PC-9 (cell line): ENCODE results near the gene TRIM24. TPM values are rescaled to one million over a fixed set of nuclear protein-coding genes. Genes with fewer than 3 reads are reported as not detected.

Source experiments
- BruUV-seq: library from RNA; stranded (reverse); fragments of 400-500 nt; replicated peaks from 2 replicates; lab custom pipeline; 2021; lab: Mats Ljungman, UMichigan
- CTCF ChIA-PET: fragments of 300-600 bp; sonication (Branson Sonifier 250); formaldehyde crosslinking; loops from one replicate; lab custom pipeline; 2022; ENCODE audit warnings: antibody characterized with exemption; lab: Charles Lee
- POLR2A ChIA-PET: fragments of 300-600 bp; sonication (Branson Sonifier 250); formaldehyde crosslinking; loops from one replicate; lab custom pipeline; 2022; ENCODE audit warnings: antibody characterized with exemption; ENCODE audit not compliant: unreplicated experiment; lab: Charles Lee
- DNase-seq, 2 experiments: peaks; one replicate each; pipeline versions ENCODE4 v3.0.0 to v3.0.0-alpha.2; 2015 to 2022; ENCODE audit warnings: mixed read lengths in 1 of 2
- H2AFZ ChIP-seq: fragments of 200-600 bp; sonication (generic); 2 replicates; pipeline ENCODE4 v1.8.1; 2017; ENCODE audit warnings: antibody characterized with exemption
- H3F3A ChIP-seq: fragments of 200-600 bp; sonication (generic); 2 replicates; pipeline ENCODE4 v1.8.1; 2017; ENCODE audit warnings: antibody characterized with exemption, mild to moderate bottlenecking, low read depth; ENCODE audit not compliant: insufficient read depth
- H3K27ac ChIP-seq: fragments of 200-600 bp; sonication (generic); 2 replicates; pipeline ENCODE4 v1.6.1; 2016; ENCODE audit warnings: mixed run types
- H3K27me3 ChIP-seq: fragments of 200-600 bp; sonication (generic); 2 replicates; pipeline ENCODE4 v1.6.1; 2016; ENCODE audit warnings: low read depth, mixed run types; ENCODE audit not compliant: insufficient read depth
- H3K36me3 ChIP-seq: fragments of 200-600 bp; sonication (generic); 2 replicates; pipeline ENCODE4 v1.6.1; 2016; ENCODE audit warnings: low read depth, mixed run types
- H3K4me1 ChIP-seq: fragments of 200-600 bp; sonication (generic); replicated peaks from 2 replicates; pipeline ENCODE4 v1.6.1; 2016; ENCODE audit warnings: mixed run types; ENCODE audit not compliant: insufficient read depth
- H3K4me2 ChIP-seq: fragments of 200-600 bp; sonication (generic); 2 replicates; pipeline ENCODE4 v1.6.1; 2017; ENCODE audit warnings: mixed run types
- H3K4me3 ChIP-seq: fragments of 200-600 bp; sonication (generic); 2 replicates; pipeline ENCODE4 v1.6.1; 2016; ENCODE audit warnings: mixed run types
- H3K79me2 ChIP-seq: fragments of 200-600 bp; sonication (generic); 2 replicates; pipeline ENCODE4 v1.6.1; 2017; ENCODE audit warnings: low read depth, mixed run types
- H3K9me2 ChIP-seq: fragments of 200-600 bp; sonication (generic); 2 replicates; pipeline ENCODE4 v1.8.1; 2017; ENCODE audit warnings: mild to moderate bottlenecking; ENCODE audit not compliant: insufficient read depth
- H3K9me3 ChIP-seq: fragments of 200-600 bp; sonication (generic); 2 replicates; pipeline ENCODE4 v1.8.1; 2016; ENCODE audit warnings: low read depth; ENCODE audit not compliant: insufficient read depth
- H4K20me1 ChIP-seq: fragments of 200-600 bp; sonication (generic); 2 replicates; pipeline ENCODE4 v1.8.1; 2017; ENCODE audit not compliant: insufficient read depth
- CTCF ChIP-seq: fragments of 200-600 bp; sonication (generic); conservative IDR thresholded peaks from 2 replicates; pipeline ENCODE4 v1.6.1; 2017; ENCODE audit warnings: mixed run types, antibody characterized with exemption, mild to moderate bottlenecking, moderate library complexity
- EZH2 ChIP-seq: fragments of 200-600 bp; sonication (generic); IDR thresholded peaks from 2 replicates; pipeline ENCODE4 v1.8.0; 2017; ENCODE audit warnings: antibody characterized with exemption, low read depth
- intact Hi-C: fragments of 100-400 bp; cut with micrococcal nuclease; formaldehyde crosslinking; loops from one replicate; pipeline ENCODE4 v1.10.0; 2022; ENCODE audit not compliant: unreplicated experiment
- total RNA-seq: library from RNA; stranded (reverse); gene quantifications from 2 replicates; pipeline ENCODE4 v1.2.3, GENCODE V29; 2021

Gene TRIM24
- total RNA-seq, 1 experiment from 2014 or later, result 20.5 TPM

GRCh38 chr7:138584696-138585095, 124.6 kb downstream of the TRIM24 start:
- Histone ChIP-seq H3K79me2 (no peaks in the 10 kb centered on the region), H2AFZ (no peak overlapping the region), H4K20me1 (no peaks in the 10 kb centered on the region; the same call in 1 of the 2 replicates), H3K4me2 (no peak overlapping the region), H3K9me3 (no peaks in the 10 kb centered on the region), H3K4me3 (no peak overlapping the region), H3K36me3 (peaks cover 41% of the 10 kb centered on the region), H3K9me2 (no peaks in the 10 kb centered on the region; the same call in 1 of the 2 replicates), H3K4me1 (no peaks in the 10 kb centered on the region), H3K27me3 (no peaks in the 10 kb centered on the region), H3K27ac (no peak overlapping the region), H3F3A (no peaks in the 10 kb centered on the region)
- ChIA-PET POLR2A (no interaction called here), CTCF (no interaction called here)
- no TSS peak for BruUV-seq
- TF ChIP-seq CTCF (no peak), EZH2 (no peak)
- intact Hi-C loops, result loop anchor here (10.0 kb wide), 1 partner anchor 280 kb away; no protein-coding TSS in a partner anchor
- no peak for DNase-seq

DNA sequence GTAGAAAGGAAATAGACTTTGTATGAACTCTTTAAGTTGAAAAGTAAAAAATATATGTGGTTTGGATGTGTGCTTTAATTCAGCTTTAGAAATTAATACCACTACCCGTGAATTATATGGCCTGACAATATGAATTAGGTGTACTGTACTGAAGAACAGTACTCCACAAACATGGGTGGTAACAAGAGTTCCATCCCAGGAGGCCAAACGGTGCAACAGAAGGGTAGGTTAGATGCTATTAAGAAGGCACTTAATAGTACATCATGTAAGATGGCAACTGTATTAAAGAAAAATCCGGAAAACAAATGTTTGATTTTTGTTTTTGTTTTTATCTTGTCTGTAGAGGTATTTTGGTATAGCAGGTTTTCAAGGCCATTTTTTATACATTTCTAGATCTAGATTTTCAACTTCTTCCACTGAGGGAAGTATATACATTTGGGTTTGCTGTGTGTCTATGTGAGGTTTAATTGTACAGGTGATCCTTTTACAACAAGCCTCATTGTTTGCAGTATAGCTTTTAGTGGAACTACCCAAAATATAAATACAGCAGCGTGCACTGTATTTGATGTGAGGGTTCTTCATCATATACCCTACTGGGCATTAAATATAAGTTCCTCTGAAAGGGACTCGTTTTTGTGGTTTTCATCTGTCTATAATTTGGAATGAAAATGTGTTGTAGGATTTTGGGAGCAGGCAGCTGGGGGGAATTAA, 125.4 kb downstream of the TRIM24 start:
- Histone ChIP-seq H2AFZ (no peak overlapping the region), H3K9me2 (no peaks in the 10 kb centered on the region; the same call in 1 of the 2 replicates), H3K4me3 (no peak overlapping the region), H3K4me1 (no peaks in the 10 kb centered on the region), H3F3A (no peaks in the 10 kb centered on the region), H4K20me1 (no peaks in the 10 kb centered on the region; the same call in 1 of the 2 replicates), H3K36me3 (peaks cover 37% of the 10 kb centered on the region), H3K4me2 (no peak overlapping the region), H3K79me2 (no peaks in the 10 kb centered on the region), H3K27me3 (no peaks in the 10 kb centered on the region), H3K27ac (no peak overlapping the region), H3K9me3 (no peaks in the 10 kb centered on the region)
- DNase-seq, result no peak
- CTCF ChIA-PET, result no interaction called here
- intact Hi-C loops, result loop anchor here (10.0 kb wide), 1 partner anchor 279 kb away; no protein-coding TSS in a partner anchor
- no TSS peak for BruUV-seq
- no peak for TF ChIP-seq EZH2
- TF ChIP-seq CTCF, result no peak
- POLR2A ChIA-PET, result no interaction called here

DNA sequence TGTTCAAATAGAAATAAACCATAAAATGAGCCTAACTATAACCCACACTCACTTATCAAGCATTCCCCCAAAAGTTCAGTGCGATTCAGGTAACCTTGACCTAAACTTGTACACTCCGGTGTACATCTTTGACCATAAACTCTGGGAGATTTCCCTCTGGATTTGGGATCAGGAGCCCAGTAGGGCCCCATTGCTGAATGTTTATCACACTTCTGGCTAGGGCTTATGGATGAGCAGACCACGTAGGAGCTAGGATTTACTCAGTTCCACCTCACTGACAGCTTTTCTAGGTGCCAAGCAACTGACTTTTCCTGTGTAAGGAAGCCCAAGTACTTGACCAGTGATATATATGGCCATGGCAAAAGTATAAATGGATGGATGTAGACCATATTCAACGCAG, 127.4 kb downstream of the TRIM24 start:
- TF ChIP-seq CTCF (no peak), EZH2 (no peak)
- POLR2A ChIA-PET, result no interaction called here
- BruUV-seq, result no TSS peak

More for the DNA sequence above, 127.4 kb downstream of the TRIM24 start:
- Histone ChIP-seq H3F3A (no peaks in the 10 kb centered on the region; the same call in 1 of the 2 replicates), H4K20me1 (no peaks in the 10 kb centered on the region; the same call in 1 of the 2 replicates), H3K27me3 (no peaks in the 10 kb centered on the region), H3K9me2 (no peaks in the 10 kb centered on the region; the same call in 1 of the 2 replicates), H3K4me2 (no peak overlapping the region), H3K9me3 (no peaks in the 10 kb centered on the region), H3K27ac (no peak overlapping the region), H3K36me3 (peaks cover 25% of the 10 kb centered on the region; the same call in 1 of the 2 replicates), H3K4me3 (no peak overlapping the region), H3K4me1 (no peaks in the 10 kb centered on the region), H2AFZ (no peak overlapping the region), H3K79me2 (no peaks in the 10 kb centered on the region)
- DNase-seq, result no peak
- CTCF ChIA-PET, result no interaction called here
- intact Hi-C loops, result loop anchor here (10.0 kb wide), 1 partner anchor 277 kb away; no protein-coding TSS in a partner anchor
